ENCODE measurements around the gene SLC18A3. TPM values are rescaled to one million over a fixed set of nuclear protein-coding genes. Genes with fewer than 3 reads are reported as not detected.

Gene SLC18A3
- polyA plus RNA-seq, 1 experiment: not detected

DNA sequence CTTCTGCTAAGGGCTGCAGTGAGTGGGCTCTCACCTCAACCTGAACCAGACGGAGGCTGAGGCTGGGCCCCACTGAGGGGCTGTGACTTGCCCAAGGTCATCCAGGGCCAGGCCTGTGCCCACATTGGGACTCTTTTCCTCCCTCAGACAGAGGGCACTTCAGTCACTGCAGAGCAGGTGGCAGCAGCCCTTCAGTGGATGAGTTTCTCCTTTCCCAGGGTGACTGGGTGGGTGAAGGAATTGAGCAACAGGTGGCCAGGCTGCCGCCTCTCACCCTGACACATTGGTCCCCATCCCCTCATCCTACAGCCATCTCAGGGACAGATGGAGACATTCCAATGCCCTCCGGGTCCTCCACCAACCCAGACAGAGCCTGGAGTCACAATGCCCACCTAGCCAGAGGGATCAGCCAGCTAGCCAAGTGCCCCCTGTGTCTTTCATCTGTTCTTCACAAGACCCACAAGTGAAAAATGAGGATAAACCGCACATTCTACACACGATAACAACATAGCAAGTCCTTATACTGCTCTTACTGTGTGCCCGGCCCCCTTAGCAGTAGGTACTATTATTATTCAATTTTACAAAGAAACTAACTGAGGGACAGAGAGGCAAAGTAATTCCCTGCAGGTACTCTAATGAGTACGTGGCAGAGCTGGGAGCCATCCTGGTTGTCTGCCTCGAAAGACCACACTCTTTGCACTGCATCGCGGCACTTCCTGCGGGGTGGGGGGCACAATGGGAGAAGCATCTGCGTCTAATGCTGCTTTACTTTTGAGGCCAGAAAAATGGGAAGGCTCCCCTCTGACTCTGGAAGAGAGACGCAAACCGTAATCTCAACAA, 1.7 kb upstream of the SLC18A3 start:
- Histone ChIP-seq H3K36me3 (ENCODE audit: control insufficient read depth, insufficient read depth, low read length) (no peaks in the 10 kb centered on the region), H3K27me3 (ENCODE audit: control insufficient read depth, insufficient read depth, low read length) (peaks cover 56% of the 10 kb centered on the region), H3K4me3 (ENCODE audit: low read depth, low read length) (no peak overlapping the region)
- TF ChIP-seq CTCF (IDR thresholded peaks at IDR 0.05; ENCODE audit: insufficient read depth, low read depth, low read length): no peak
- POLR2A ChIA-PET: no interaction called here
- CTCF ChIA-PET: no interaction called here
- no peak for DNase-seq (ENCODE audit: low read depth)

GRCh38 chr10:49609006-49609282, 1.2 kb upstream of the SLC18A3 start:
- Histone ChIP-seq H3K4me3 (ENCODE audit: low read depth, low read length) (no peak overlapping the region), H3K36me3 (ENCODE audit: control insufficient read depth, insufficient read depth, low read length) (no peaks in the 10 kb centered on the region), H3K27me3 (ENCODE audit: control insufficient read depth, insufficient read depth, low read length) (peaks cover 62% of the 10 kb centered on the region)
- no peak for DNase-seq (ENCODE audit: low read depth)
- no peak for TF ChIP-seq CTCF (IDR thresholded peaks at IDR 0.05; ENCODE audit: insufficient read depth, low read depth, low read length)
- ChIA-PET POLR2A (no interaction called here), CTCF (no interaction called here)

- ChIA-PET POLR2A (no interaction called here), CTCF (interaction anchor here (1.4 kb wide), 1 partner anchor 17 kb away, joined by 4 read pairs; no protein-coding TSS in a partner anchor)
- Histone ChIP-seq H3K4me3 (ENCODE audit: low read depth, low read length) (no peak overlapping the region), H3K27me3 (ENCODE audit: control insufficient read depth, insufficient read depth, low read length) (peaks cover 62% of the 10 kb centered on the region), H3K36me3 (ENCODE audit: control insufficient read depth, insufficient read depth, low read length) (no peaks in the 10 kb centered on the region)
- DNase-seq (ENCODE audit: low read depth): no peak
- TF ChIP-seq CTCF (IDR thresholded peaks at IDR 0.05; ENCODE audit: insufficient read depth, low read depth, low read length): no peak
Observed at GRCh38 chr10:49609283-49610113, 612 bp upstream of the SLC18A3 start.

- Histone ChIP-seq H3K27me3 (ENCODE audit: control insufficient read depth, insufficient read depth, low read length) (peaks cover 70% of the 10 kb centered on the region), H3K4me3 (ENCODE audit: low read depth, low read length) (no peak overlapping the region), H3K36me3 (ENCODE audit: control insufficient read depth, insufficient read depth, low read length) (no peaks in the 10 kb centered on the region)
- no peak for TF ChIP-seq CTCF (IDR thresholded peaks at IDR 0.05; ENCODE audit: insufficient read depth, low read depth, low read length)
- ChIA-PET POLR2A (no interaction called here), CTCF (interaction anchor here (1.4 kb wide), 1 partner anchor 18 kb away, joined by 4 read pairs; no protein-coding TSS in a partner anchor)
- DNase-seq (ENCODE audit: low read depth): no peak
Observed at GRCh38 chr10:49610458-49611165, 502 bp downstream of the SLC18A3 start.

Measured in BJ (cell line).